Measurements from ENCODE around the gene TH.

Gene TH

DNA sequence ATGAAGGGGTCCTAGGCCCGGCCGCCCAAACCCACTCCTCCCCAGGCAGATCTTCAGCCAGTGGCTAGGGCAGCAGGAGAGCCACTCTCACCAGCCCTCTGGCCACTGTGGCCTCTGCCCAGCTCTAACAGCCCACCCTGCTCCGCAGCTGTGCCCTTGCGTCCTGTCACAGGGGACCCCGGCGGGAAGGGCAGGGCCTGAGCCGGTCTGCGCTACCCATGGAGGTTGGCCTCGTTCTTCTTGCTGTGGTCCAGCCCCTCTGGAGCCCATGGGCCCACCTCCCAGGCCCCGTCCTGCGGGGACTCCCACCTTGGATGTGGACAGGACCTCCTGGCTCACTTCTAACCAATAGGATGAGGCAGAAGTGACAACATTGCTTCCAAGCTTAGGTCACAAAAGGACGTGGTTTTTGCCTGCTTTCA, 38.3 kb upstream of the TH start:
- H3K27ac ChIP-seq = no peak overlapping the region

DNA sequence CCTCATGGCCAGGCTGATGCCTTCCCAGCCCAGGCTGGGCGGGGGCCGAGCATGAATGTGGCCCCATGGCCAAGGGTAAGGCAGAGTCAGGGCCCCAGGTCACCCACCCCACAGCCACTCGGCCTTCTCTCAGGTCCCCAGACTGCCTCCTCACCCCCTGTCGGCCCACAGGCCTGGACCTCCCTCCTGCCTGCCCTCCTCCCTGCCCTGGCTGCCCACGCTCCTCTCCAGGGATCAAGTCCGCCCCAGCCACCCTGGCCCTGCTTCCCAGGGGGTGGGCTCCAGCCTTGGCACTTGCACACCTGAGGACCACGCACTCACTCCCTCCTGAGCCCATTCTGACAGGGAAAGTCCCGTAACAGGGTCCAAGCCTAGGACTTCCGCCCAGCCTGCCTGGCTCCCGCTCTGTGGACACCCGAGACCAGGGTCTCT, 37.8 kb upstream of the TH start:
- Histone ChIP-seq H3K4me1 (ENCODE audit: control insufficient read depth in 1 of 2, insufficient read depth in 1 of 2, low read depth in 1 of 2, low read length in 1 of 2) (no peaks in the 10 kb centered on the region), H3K36me3 (no peaks in the 10 kb centered on the region), H3K27ac (no peak overlapping the region), H3K4me3 (ENCODE audit: low read depth in 1 of 2, low read length in 1 of 2) (no peak overlapping the region), H3K9me3 (no peaks in the 10 kb centered on the region), H3K27me3 (peaks cover 8% of the 10 kb centered on the region)
- TF ChIP-seq, protein P1, sequence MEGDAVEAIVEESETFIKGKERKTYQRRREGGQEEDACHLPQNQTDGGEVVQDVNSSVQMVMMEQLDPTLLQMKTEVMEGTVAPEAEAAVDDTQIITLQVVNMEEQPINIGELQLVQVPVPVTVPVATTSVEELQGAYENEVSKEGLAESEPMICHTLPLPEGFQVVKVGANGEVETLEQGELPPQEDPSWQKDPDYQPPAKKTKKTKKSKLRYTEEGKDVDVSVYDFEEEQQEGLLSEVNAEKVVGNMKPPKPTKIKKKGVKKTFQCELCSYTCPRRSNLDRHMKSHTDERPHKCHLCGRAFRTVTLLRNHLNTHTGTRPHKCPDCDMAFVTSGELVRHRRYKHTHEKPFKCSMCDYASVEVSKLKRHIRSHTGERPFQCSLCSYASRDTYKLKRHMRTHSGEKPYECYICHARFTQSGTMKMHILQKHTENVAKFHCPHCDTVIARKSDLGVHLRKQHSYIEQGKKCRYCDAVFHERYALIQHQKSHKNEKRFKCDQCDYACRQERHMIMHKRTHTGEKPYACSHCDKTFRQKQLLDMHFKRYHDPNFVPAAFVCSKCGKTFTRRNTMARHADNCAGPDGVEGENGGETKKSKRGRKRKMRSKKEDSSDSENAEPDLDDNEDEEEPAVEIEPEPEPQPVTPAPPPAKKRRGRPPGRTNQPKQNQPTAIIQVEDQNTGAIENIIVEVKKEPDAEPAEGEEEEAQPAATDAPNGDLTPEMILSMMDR (IDR thresholded peaks at IDR 0.05) = no peak

More for the DNA sequence above, 38.3 kb upstream of the TH start:
- no peaks in the 10 kb centered on the region for H3K9me3 ChIP-seq
- TF ChIP-seq, protein P1 (IDR thresholded peaks at IDR 0.05) = no peak
- H3K36me3 ChIP-seq = no peaks in the 10 kb centered on the region
- H3K4me1 ChIP-seq (ENCODE audit: control insufficient read depth in 1 of 2, insufficient read depth in 1 of 2, low read depth in 1 of 2, low read length in 1 of 2) = no peaks in the 10 kb centered on the region
- no peak overlapping the region for H3K4me3 ChIP-seq (ENCODE audit: low read depth in 1 of 2, low read length in 1 of 2)
- peaks cover 8% of the 10 kb centered on the region for H3K27me3 ChIP-seq

DNA sequence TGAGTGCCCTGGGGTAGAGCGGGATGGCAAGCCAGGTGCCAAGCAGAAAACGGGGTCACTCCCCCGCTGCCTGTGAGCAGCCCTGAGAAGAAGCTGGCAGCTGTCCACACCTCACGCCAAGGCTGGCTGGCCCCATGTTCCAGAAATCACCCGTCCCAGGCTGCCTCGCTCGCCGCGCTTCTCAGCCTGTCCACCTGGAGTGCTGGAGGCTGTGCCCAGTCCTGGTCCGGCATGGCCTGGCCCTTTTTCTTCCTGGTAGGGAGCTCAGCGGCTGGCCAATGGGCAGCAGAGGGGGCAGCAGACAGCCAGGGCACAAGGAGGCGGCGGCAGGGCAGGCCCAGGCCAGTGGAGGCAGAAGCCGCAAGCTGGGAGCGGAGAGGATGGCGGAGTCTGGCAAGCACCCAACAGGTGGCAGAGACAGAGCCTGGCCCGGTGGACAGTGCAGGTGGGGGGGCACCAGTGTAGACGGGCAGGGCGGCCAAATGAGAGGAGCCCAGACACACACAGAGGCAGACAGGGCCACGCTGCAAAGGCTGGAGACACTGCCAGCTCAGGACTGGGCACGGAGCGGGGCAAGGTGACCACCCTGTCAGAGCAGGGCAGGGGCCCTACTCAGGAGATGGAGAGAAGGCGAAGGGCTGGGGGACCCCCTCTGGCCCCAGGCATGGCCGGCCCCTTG, 37.2 kb upstream of the TH start:
- H3K27me3 ChIP-seq = peaks cover 6% of the 10 kb centered on the region
- no peaks in the 10 kb centered on the region for H3K36me3 ChIP-seq
- H3K27ac ChIP-seq = no peak overlapping the region
- no peaks in the 10 kb centered on the region for H3K9me3 ChIP-seq
- TF ChIP-seq, protein P1 (IDR thresholded peaks at IDR 0.05) = no peak
- H3K4me1 ChIP-seq (ENCODE audit: control insufficient read depth in 1 of 2, insufficient read depth in 1 of 2, low read depth in 1 of 2, low read length in 1 of 2) = no peaks in the 10 kb centered on the region
- H3K4me3 ChIP-seq (ENCODE audit: low read depth in 1 of 2, low read length in 1 of 2) = no peak overlapping the region

DNA sequence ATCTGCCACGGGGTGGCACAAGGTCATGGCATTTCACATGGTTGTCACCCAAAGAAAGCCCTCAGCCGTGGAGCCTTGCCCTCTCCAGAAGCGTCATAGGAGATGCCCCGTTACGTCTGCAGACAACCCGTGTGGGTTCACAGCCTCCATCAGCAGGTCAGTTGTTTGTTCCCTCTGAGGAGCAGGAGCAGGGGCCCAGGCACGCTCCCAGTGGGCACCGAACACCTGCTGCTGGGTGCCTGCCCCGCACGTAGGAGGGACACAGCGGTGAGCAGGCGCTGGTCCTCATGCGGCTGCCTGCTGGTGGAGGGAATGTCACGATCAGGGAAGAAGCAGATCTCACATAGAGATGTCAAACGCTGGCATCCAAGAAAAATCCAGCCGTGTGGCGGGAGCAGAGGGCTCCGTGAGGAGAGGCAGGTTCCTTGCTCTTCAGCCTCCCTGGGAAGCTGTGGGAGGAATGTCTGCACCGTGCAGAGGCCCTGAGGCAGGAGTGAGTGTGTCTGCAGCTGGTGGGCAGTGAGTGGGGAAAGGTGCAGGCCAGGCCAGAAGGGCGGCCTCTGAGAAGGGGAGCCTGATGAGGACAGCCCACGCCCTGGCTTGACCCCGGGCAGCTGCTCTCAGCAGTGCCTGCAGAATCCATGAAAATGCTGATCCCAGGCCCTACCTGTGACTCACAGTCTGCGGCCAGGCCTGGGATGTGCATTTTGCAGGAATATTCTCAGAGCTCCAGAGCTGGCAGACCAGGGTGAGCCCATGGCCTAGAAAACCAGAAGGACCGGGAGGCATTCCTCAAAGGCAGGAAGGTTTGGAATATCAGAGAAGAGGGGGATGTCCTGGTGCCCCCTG, 36.4 kb upstream of the TH start:
- Histone ChIP-seq H3K4me1 (ENCODE audit: control insufficient read depth in 1 of 2, insufficient read depth in 1 of 2, low read depth in 1 of 2, low read length in 1 of 2) (no peaks in the 10 kb centered on the region), H3K9me3 (no peaks in the 10 kb centered on the region), H3K27ac (no peak overlapping the region), H3K36me3 (no peaks in the 10 kb centered on the region), H3K4me3 (ENCODE audit: low read depth in 1 of 2, low read length in 1 of 2) (no peak overlapping the region), H3K27me3 (no peaks in the 10 kb centered on the region)
- TF ChIP-seq, protein P1 (IDR thresholded peaks at IDR 0.05) = no peak

GRCh38 chr11:2207212-2207611, 35.6 kb upstream of the TH start:
- H3K27me3 ChIP-seq = peaks cover 6% of the 10 kb centered on the region
- no peaks in the 10 kb centered on the region for H3K9me3 ChIP-seq
- TF ChIP-seq, protein P1 (IDR thresholded peaks at IDR 0.05) = no peak
- no peak overlapping the region for H3K27ac ChIP-seq
- no peaks in the 10 kb centered on the region for H3K4me1 ChIP-seq (ENCODE audit: control insufficient read depth in 1 of 2, insufficient read depth in 1 of 2, low read depth in 1 of 2, low read length in 1 of 2)
- H3K4me3 ChIP-seq (ENCODE audit: low read depth in 1 of 2, low read length in 1 of 2) = no peak overlapping the region
- H3K36me3 ChIP-seq = no peaks in the 10 kb centered on the region
